B cell (primary cell): Measurements from ENCODE around the gene ARHGEF10L. TPM values are rescaled to one million over a fixed set of nuclear protein-coding genes. Genes with fewer than 3 reads are reported as not detected.

ENCODE experiments used
- ATAC-seq: fragments of 200-7000 bp; cut with Tn5 transposase; one replicate; pipeline ENCODE4 v1.10.0; 2021; ENCODE audit warnings: low read depth, mild to moderate bottlenecking, moderate number of reproducible peaks, moderate library complexity
- CTCF ChIA-PET: fragments of 350-600 bp; sonication (Branson Sonifier 250); formaldehyde crosslinking; loops from one replicate; lab custom pipeline; 2021; ENCODE audit warnings: antibody characterized with exemption, inconsistent platforms; lab: Charles Lee
- POLR2A ChIA-PET: fragments of 350-600 bp; sonication (Branson Sonifier 250); formaldehyde crosslinking; loops from one replicate; lab custom pipeline; 2021; ENCODE audit warnings: antibody characterized with exemption; lab: Charles Lee
- DNase-seq: peaks from one replicate; pipeline ENCODE4 v3.0.0; 2013
- H2AFZ ChIP-seq: 2 replicates; pipeline ENCODE4 v1.6.1; 2012; ENCODE audit warnings: mild to moderate bottlenecking, low read depth, low read length; ENCODE audit not compliant: insufficient read depth, poor library complexity, severe bottlenecking
- H3K27ac ChIP-seq, 2 donors: 1 replicate in 1 of 2; 2 replicates in 1 of 2; pipeline ENCODE4 v1.5.1; 2012 to 2013; ENCODE audit warnings: low read length in 2 of 2, mild to moderate bottlenecking in 2 of 2, moderate library complexity in 1 of 2
- H3K27me3 ChIP-seq, 4 experiments: fragments of 200-600 bp in 1 of 4; sonication (generic) in 1 of 4; replicated peaks in 1 of 4; 1 replicate in 2 of 4; 2 replicates in 2 of 4; pipeline versions ENCODE4 v1.6.1 to v1.7.0; 2013 to 2016; ENCODE audit warnings: low read length in 3 of 4, mild to moderate bottlenecking in 2 of 4, mixed read lengths in 1 of 4, moderate library complexity in 1 of 4; ENCODE audit not compliant: insufficient read depth in 4 of 4, control insufficient read depth in 3 of 4; ENCODE audit errors: control extremely low read depth in 1 of 4
- H3K36me3 ChIP-seq, 2 experiments: replicated peaks in 1 of 2; 1 replicate in 1 of 2; 2 replicates in 1 of 2; pipeline versions ENCODE4 v1.6.1 to v1.7.1; 2013; ENCODE audit warnings: low read length in 1 of 2; ENCODE audit not compliant: insufficient read depth in 2 of 2, control insufficient read depth in 1 of 2; ENCODE audit errors: control extremely low read depth in 1 of 2, extremely low read depth in 1 of 2
- H3K4me1 ChIP-seq, 2 donors: fragments of 200-600 bp in 1 of 2; sonication (generic) in 1 of 2; 1 replicate in 1 of 2; 2 replicates in 1 of 2; pipeline versions ENCODE4 v1.5.1 to v1.6.1; 2013 to 2017; ENCODE audit warnings: low read length in 2 of 2; ENCODE audit not compliant: control insufficient read depth in 2 of 2, insufficient read depth in 2 of 2
- H3K4me2 ChIP-seq: replicated peaks from 2 replicates; pipeline ENCODE3; 2012; ENCODE audit warnings: mild to moderate bottlenecking, low read depth, low read length; ENCODE audit not compliant: poor library complexity, severe bottlenecking
- H3K4me3 ChIP-seq, 5 experiments: fragments of 200-600 bp in 1 of 5; sonication (generic) in 1 of 5; 1 replicate in 3 of 5; 2 replicates in 2 of 5; pipeline versions ENCODE4 v1.5.1 to v1.7.0; 2011 to 2016; ENCODE audit warnings: low read length in 4 of 5, mild to moderate bottlenecking in 4 of 5, low read depth in 2 of 5, control low read depth in 1 of 5, moderate library complexity in 1 of 5; ENCODE audit not compliant: insufficient read depth in 1 of 5; ENCODE audit errors: control extremely low read depth in 1 of 5, extremely low read depth in 1 of 5
- H3K79me2 ChIP-seq: fragments of 200-600 bp; sonication (generic); one replicate; pipeline ENCODE4 v1.6.0; 2016; ENCODE audit warnings: low read length; ENCODE audit not compliant: control insufficient read depth, insufficient read depth
- H3K9ac ChIP-seq: fragments of 200-600 bp; sonication (generic); 2 replicates; pipeline ENCODE4 v1.6.1; 2017; ENCODE audit warnings: mild to moderate bottlenecking, low read length, moderate library complexity
- H3K9me3 ChIP-seq, 3 donors: one replicate each; pipeline versions ENCODE4 v1.6.1 to v1.7.1; 2013; ENCODE audit warnings: low read length in 2 of 3; ENCODE audit not compliant: control insufficient read depth in 2 of 3, insufficient read depth in 1 of 3; ENCODE audit errors: control extremely low read depth in 1 of 3
- H4K20me1 ChIP-seq: 2 replicates; pipeline ENCODE4 v1.6.0; 2012; ENCODE audit warnings: mild to moderate bottlenecking, low read length; ENCODE audit not compliant: insufficient read depth, control insufficient read depth, poor library complexity, severe bottlenecking
- H3K27ac Mint-ChIP-seq: one replicate; pipeline ENCODE4 v1.8.0; 2021; ENCODE audit warnings: mixed read lengths
- H3K27me3 Mint-ChIP-seq: one replicate; pipeline ENCODE4 v1.8.0; 2021; ENCODE audit warnings: mixed read lengths
- H3K4me1 Mint-ChIP-seq: one replicate; pipeline ENCODE4 v1.8.0; 2021; ENCODE audit warnings: mixed read lengths
- H3K4me3 Mint-ChIP-seq: one replicate; pipeline ENCODE4 v1.8.0; 2021; ENCODE audit warnings: mixed read lengths
- H3K9me3 Mint-ChIP-seq: one replicate; pipeline ENCODE4 v1.8.0; 2022; ENCODE audit warnings: mixed read lengths; ENCODE audit not compliant: insufficient read depth
- CTCF ChIP-seq: fragments of 200-600 bp; IDR thresholded peaks from one replicate; pipeline ENCODE4 v1.8.0; 2022; ENCODE audit warnings: antibody characterized with exemption, mild to moderate bottlenecking
- EZH2 ChIP-seq: IDR thresholded peaks from 2 replicates; pipeline ENCODE4 v1.6.1; 2012; ENCODE audit warnings: borderline replicate concordance, low read depth, mild to moderate bottlenecking, moderate library complexity, low read length; ENCODE audit not compliant: insufficient read depth, poor library complexity, severe bottlenecking
- WGBS: methylation state at CpG from one replicate; pipeline ENCODE4 v1.1.5; 2013; ENCODE audit warnings: missing lambda C conversion rate; ENCODE audit not compliant: insufficient coverage; 5-methylcytosine and 5-hydroxymethylcytosine counted together
- intact Hi-C: fragments of 100-400 bp; cut with micrococcal nuclease; formaldehyde crosslinking; loops from one replicate; pipeline ENCODE4 v1.10.0; 2022
- polyA plus RNA-seq: library from polyadenylated mRNA; depleted of rRNA; stranded (reverse); fragments of >200 nt; gene quantifications from 2 replicates; pipeline ENCODE4 v1.2.3, GENCODE V29; 2012
- total RNA-seq, 2 donors: library from RNA; stranded (reverse); fragments of 120-200 nt in 1 of 2; gene quantifications; 1 replicate in 1 of 2; 2 replicates in 1 of 2; pipeline versions ENCODE4 v1.2.3 to v1.2.4, GENCODE V29; 2013 to 2022

ARHGEF10L gene
- total and polyA plus RNA-seq, 2 donors (not counting 1 experiment from before 2014, with no cell fraction given), result 2.0 to 4.9 TPM

- peaks cover 0 to 8% of the 10 kb centered on the region in 2 donors for H3K4me1 ChIP-seq
- no peak for DNase-seq
- H3K9ac ChIP-seq, result no peak overlapping the region
- no peaks in the 10 kb centered on the region for H3K9me3 ChIP-seq
- no peaks in the 10 kb centered on the region for H3K79me2 ChIP-seq
- Mint-ChIP-seq H3K9me3 (no peaks in the 10 kb centered on the region), H3K4me3 (no peak overlapping the region), H3K27ac (no peak overlapping the region), H3K4me1 (peaks cover 9% of the 10 kb centered on the region), H3K27me3 (no peaks in the 10 kb centered on the region)
- no peak overlapping the region for H3K4me2 ChIP-seq
- POLR2A ChIA-PET, result no interaction called here
- H3K27me3 ChIP-seq, result no peaks in the 10 kb centered on the region
- no peak overlapping the region for H2AFZ ChIP-seq
- WGBS, result 87% methylated on average over 9 of the region's 9 CpGs
- H3K27ac ChIP-seq, result no peak overlapping the region
- intact Hi-C loops, result no loop called here
- no peaks in the 10 kb centered on the region for H4K20me1 ChIP-seq
- ATAC-seq, result no peak
- no peak overlapping the region for H3K4me3 ChIP-seq
- CTCF ChIA-PET, result no interaction called here
- no peaks in the 10 kb centered on the region for H3K36me3 ChIP-seq
- TF ChIP-seq EZH2 (no peak), CTCF (no peak)
These were observed 129.8 kb downstream of the ARHGEF10L start for GRCh38 chr1:17669305-17669704.

DNA sequence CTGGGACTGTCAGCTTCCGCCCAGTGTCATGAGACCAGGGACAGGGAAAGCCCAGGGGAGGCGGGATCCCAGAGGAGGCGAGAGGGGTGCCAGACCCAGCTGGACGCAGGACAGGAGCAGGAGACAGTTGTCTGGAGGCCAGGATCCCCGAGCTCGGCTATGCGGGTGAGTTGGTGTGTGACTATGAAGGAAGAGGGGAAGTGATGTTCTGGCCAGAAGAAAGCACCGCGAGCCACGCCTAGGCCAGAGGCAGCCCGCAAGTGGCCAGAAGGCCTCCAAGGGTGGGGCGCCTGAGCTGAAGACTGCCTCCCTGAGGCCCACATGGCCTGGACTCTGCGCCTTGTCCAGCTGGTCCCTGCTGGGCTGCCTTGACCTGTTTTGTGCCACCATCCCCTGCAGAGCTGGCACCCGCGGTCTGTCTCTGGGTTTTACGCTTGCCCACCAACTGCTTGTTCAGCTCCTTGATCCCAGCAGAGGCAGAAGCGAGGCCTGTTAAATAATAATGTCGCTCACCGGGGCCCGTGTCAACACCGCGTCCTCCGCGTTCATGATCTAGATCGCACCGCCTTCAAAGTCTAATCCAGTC lies 130.5 kb downstream of the ARHGEF10L start:
- Histone ChIP-seq H3K4me2 (no peak overlapping the region), H3K9me3 (no peaks in the 10 kb centered on the region), H3K4me1 (peaks cover 0 to 8% of the 10 kb centered on the region in 2 donors), H3K27me3 (no peaks in the 10 kb centered on the region), H3K9ac (no peak overlapping the region), H4K20me1 (no peaks in the 10 kb centered on the region), H3K4me3 (no peak overlapping the region), H2AFZ (no peak overlapping the region), H3K79me2 (no peaks in the 10 kb centered on the region), H3K27ac (no peak overlapping the region), H3K36me3 (no peaks in the 10 kb centered on the region)
- H3K27ac Mint-ChIP-seq, result no peak overlapping the region
- ATAC-seq (no peak), DNase-seq (no peak)
- TF ChIP-seq EZH2 (no peak), CTCF (no peak)
- H3K9me3 Mint-ChIP-seq, result no peaks in the 10 kb centered on the region
- H3K4me3 Mint-ChIP-seq, result no peak overlapping the region
- POLR2A ChIA-PET, result no interaction called here
- intact Hi-C loops, result no loop called here
- peaks cover 9% of the 10 kb centered on the region for H3K4me1 Mint-ChIP-seq
- H3K27me3 Mint-ChIP-seq, result no peaks in the 10 kb centered on the region
- CTCF ChIA-PET, result interaction anchor here (0.8 to 1.4 kb wide), 3 partner anchors 9 to 15 kb away, joined by 3 to 4 read pairs (median 3); no protein-coding TSS in a partner anchor
- WGBS, result 92% methylated on average over 26 of the region's 26 CpGs
